Measurements from ENCODE around the gene ATG2B.

DNA sequence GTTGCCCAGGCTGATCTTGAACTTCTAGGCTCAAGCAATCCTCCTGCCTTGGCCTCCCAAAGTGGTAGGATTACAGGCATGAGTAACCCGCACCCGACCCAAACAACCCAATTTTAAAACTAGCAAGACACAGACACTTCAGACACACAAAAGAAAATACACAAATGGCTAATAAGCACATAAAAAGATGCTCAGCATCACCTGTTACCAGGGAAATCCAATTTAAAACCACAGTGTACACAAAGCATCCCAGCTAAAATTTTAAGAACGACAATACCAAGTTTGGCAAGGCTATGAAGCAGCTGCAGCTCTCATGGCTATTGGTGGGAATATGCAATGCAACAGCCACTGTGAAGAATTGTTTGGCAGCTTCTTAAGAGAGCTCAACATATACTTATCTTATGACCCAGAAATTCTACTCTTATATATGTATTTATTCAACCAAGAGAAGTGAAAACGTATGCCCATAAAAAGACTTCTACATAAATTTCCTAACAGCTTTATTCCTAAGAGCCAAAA, 65.1 kb downstream of the ATG2B start:
- TF ChIP-seq, protein P1, sequence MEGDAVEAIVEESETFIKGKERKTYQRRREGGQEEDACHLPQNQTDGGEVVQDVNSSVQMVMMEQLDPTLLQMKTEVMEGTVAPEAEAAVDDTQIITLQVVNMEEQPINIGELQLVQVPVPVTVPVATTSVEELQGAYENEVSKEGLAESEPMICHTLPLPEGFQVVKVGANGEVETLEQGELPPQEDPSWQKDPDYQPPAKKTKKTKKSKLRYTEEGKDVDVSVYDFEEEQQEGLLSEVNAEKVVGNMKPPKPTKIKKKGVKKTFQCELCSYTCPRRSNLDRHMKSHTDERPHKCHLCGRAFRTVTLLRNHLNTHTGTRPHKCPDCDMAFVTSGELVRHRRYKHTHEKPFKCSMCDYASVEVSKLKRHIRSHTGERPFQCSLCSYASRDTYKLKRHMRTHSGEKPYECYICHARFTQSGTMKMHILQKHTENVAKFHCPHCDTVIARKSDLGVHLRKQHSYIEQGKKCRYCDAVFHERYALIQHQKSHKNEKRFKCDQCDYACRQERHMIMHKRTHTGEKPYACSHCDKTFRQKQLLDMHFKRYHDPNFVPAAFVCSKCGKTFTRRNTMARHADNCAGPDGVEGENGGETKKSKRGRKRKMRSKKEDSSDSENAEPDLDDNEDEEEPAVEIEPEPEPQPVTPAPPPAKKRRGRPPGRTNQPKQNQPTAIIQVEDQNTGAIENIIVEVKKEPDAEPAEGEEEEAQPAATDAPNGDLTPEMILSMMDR (IDR thresholded peaks at IDR 0.05; ENCODE audit: borderline replicate concordance, extremely low read depth, low read length, poor library complexity, severe bottlenecking) = no peak
- no peak for TF ChIP-seq EZH2 (IDR thresholded peaks at IDR 0.05; ENCODE audit: borderline replicate concordance, low read depth, low read length, severe bottlenecking)

All from DND-41 (cell line).